Omental fat pad (tissue), 4 donors: ENCODE data around the gene IL1R1. TPM values are rescaled to one million over a fixed set of nuclear protein-coding genes. Genes with fewer than 3 reads are reported as not detected.

ENCODE experiments used
- ATAC-seq: fragments of 150-250 bp; one replicate; pipeline ENCODE4 v1.9.1; 2016; ENCODE audit warnings: mild to moderate bottlenecking, moderate library complexity; ENCODE audit not compliant: low FRiP score
- DNase-seq: peaks from one replicate; pipeline ENCODE4 v3.0.0-alpha.2; 2019; ENCODE audit warnings: low spot score
- total RNA-seq, 4 donors: library from RNA; depleted of rRNA; stranded (reverse); fragments of >200 nt; gene quantifications; one replicate each; pipeline ENCODE4 v1.1.0, GENCODE V29; 2016
- TF ChIP-seq, protein P1 (sequence below), 3 donors: fragments of 450-650 bp; IDR thresholded peaks; one replicate each; pipeline ENCODE4 v1.5.1; 2016 to 2017; ENCODE audit warnings: antibody characterized with exemption in 3 of 3, mild to moderate bottlenecking in 3 of 3, moderate library complexity in 2 of 3

IL1R1 gene
- total RNA-seq, 4 donors from 2014 or later, result 167 to 541 (median 270) TPM

DNA sequence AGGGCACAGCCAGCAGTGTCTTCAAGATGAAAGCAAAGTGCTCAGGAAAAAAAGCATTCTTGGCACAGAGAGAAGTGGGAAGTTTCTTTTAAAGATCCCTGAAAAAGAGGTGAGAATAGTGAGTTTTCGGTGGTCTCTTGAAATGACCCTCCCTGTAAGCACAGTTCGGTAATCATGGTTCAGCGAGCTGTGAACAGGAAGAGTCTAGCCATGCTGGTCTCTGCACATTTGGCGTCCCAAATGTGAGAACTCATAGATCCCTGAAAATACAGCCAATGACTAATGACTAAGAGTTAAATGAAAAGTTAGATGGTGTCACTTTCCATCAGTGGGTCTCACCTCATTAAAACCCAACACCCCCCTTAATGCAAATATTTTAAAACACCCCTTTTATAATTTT, 3.4 kb downstream of the IL1R1 start:
- ATAC-seq, result no peak
- DNase-seq, result no peak
- TF ChIP-seq, protein P1, sequence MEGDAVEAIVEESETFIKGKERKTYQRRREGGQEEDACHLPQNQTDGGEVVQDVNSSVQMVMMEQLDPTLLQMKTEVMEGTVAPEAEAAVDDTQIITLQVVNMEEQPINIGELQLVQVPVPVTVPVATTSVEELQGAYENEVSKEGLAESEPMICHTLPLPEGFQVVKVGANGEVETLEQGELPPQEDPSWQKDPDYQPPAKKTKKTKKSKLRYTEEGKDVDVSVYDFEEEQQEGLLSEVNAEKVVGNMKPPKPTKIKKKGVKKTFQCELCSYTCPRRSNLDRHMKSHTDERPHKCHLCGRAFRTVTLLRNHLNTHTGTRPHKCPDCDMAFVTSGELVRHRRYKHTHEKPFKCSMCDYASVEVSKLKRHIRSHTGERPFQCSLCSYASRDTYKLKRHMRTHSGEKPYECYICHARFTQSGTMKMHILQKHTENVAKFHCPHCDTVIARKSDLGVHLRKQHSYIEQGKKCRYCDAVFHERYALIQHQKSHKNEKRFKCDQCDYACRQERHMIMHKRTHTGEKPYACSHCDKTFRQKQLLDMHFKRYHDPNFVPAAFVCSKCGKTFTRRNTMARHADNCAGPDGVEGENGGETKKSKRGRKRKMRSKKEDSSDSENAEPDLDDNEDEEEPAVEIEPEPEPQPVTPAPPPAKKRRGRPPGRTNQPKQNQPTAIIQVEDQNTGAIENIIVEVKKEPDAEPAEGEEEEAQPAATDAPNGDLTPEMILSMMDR (IDR thresholded peaks at IDR 0.05), result no peak

DNA sequence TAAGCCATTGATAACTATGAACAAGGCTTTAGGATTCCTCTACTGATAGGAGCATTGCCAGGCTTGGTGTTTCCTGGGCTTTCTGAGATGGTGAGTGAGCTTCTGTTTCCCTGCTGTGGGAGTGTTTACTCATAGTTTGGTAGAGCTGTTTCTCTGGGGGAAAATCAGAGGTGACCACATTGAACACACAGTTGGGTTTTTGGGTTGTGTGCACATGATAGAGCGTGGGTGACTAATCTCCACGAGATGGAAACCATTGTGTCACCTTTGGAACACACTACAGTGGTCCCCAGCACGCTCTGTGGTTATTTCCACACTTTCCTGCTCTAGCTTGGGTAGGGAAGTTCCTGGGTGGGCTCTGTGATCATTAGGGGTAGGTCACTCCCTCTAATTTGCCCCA, 5.4 kb downstream of the IL1R1 start:
- no peak for DNase-seq
- ATAC-seq, result peak; percentile 25
- TF ChIP-seq, protein P1 (IDR thresholded peaks at IDR 0.05), result no peak

DNA sequence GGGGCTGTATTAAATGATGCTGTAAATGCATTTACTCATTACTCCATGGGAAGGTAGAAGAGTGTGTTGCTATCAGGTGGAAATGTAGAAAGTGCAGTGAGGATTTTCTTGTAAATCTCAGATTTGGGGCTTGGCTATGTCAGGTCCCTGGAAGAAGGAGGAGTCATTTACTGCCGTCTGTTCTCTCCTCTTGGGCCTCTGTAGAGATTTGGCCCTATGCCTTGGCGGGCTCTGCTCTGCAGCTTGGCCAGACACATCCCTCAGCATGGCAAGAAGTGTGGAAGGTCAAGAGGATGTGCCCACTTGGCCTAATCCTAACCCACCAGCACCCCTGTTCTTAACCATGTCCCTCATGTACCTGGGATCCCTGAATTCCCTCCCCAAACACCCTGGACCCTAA, 6.7 kb downstream of the IL1R1 start:
- TF ChIP-seq, protein P1 (IDR thresholded peaks at IDR 0.05), result no peak
- ATAC-seq (no peak), DNase-seq (no peak)

DNA sequence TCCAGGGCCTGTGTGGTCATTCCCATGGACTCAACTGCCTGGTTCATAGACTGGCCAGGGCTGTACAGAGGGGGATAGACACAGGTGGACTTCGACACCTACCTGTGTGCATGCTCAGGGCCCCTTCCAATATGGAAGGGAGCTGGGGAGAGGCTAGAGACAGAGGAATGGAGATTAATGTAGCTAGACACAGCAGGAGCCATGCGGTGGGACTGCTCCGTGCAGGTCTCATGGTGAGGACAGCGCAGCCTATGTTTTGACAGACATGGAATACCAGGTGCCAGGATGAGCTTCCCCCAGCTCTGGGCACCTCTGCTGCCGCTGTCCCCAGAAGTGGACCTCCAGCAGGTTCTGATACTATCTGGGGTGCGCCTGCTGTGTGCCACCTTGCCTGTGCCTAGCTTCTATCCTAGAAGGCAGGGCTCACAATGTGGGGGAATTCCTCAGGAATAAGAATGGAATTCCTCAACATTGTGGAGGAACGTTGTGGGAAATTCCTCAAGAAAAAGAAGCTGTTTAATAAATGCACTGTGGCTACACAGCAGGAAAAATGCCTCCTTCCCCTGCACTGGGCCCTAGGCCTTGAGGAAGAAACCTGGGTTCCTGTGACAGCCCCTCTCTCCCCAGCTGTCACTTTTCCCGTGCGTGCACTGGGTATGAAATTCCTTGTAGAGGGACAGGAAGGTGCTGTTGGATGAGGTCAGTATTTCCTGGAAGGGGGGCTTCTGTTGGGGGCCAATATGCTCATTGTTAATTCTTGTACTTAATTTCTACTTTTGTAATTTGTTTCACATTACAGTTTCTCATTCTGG, 7.3 kb downstream of the IL1R1 start:
- DNase-seq (no peak), ATAC-seq (no peak)
- TF ChIP-seq, protein P1 (IDR thresholded peaks at IDR 0.05), result no peak

DNA sequence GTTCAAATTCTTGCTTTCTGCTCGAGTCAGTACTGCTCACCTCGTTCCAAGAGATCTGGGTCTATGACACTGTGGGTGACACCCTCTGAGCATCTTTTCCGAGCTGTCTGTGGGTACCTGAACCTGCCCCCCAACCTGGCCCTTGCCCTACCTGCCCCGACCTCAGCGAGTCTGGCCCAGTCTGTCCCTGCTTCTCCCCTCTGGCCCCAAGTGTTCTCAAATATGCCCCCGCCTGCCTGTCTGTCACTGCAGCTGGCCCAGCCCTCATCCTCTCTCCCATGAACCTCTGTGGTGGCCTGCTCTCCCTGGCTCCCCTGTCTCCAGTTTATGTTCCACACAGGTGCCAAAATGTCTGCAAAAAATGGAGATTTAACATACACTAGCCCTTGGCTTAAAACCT, 11.8 kb downstream of the IL1R1 start:
- ATAC-seq (no peak), DNase-seq (no peak)
- TF ChIP-seq, protein P1 (IDR thresholded peaks at IDR 0.05), result no peak

DNA sequence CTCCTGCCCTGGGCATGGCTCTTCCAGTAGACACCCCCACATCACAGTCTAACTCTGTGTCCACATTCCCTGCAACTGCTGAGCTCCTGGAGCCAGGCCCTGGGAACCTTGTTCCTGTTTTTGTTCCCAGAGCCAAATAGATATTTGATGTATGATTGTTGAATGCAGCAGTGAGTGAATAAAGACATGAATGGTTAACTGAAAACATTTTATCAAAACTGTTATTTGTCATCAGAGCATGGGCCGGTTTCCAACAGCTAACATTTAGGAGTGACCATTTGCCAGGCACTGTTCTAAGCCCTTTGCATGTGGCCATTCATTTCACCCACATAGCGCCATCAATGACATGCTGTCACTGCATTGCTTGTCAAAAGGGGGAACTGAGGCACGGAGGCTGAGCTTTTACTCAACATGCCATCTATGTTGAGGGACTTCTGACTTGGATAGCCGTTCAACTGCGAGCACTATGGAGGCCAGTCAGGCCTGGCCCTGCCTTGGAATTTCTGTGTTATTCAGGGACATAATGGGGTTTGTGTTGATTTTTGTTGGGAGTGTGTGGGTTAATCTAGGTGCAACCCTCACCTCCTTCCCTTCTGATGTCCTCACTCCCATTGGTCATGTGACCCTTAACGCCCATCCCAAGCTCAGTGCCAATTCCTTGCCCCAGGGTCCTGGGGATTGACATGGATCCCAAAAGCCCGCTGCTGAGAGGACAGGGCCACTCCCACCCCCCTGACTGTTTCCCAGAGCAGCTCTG, 12.6 kb downstream of the IL1R1 start:
- TF ChIP-seq, protein P1 (IDR thresholded peaks at IDR 0.05), result no peak
- no peak for ATAC-seq
- DNase-seq, result no peak
